Neuronal stem cell (in vitro differentiated cells): ENCODE results near the gene RPS16.

ENCODE experiments used
- DNase-seq: peaks from one replicate; pipeline ENCODE4 v3.0.0-alpha.2; 2013; ENCODE audit warnings: low spot score
- H2AFZ ChIP-seq: one replicate; pipeline ENCODE4 v1.6.1; 2013; ENCODE audit warnings: mild to moderate bottlenecking, low read length, inconsistent platforms
- H2AK5ac ChIP-seq: 2 replicates; pipeline ENCODE4 v1.6.1; 2013; ENCODE audit warnings: low read depth, mild to moderate bottlenecking, inconsistent platforms, low read length, moderate library complexity, mixed read lengths
- H2BK120ac ChIP-seq: 2 replicates; pipeline ENCODE4 v1.6.1; 2013; ENCODE audit warnings: low read depth, mild to moderate bottlenecking, inconsistent platforms, low read length, moderate library complexity, mixed read lengths
- H2BK12ac ChIP-seq: one replicate; pipeline ENCODE4 v1.6.1; 2013; ENCODE audit warnings: low read length, inconsistent platforms
- H2BK15ac ChIP-seq: 2 replicates; pipeline ENCODE4 v1.6.1; 2013; ENCODE audit warnings: mild to moderate bottlenecking, low read length, inconsistent platforms, mixed read lengths
- H2BK5ac ChIP-seq: one replicate; pipeline ENCODE4 v1.6.1; 2013; ENCODE audit warnings: inconsistent platforms, mild to moderate bottlenecking, low read length, moderate library complexity
- H3K14ac ChIP-seq: one replicate; pipeline ENCODE4 v1.6.1; 2013; ENCODE audit warnings: low read length, inconsistent platforms
- H3K18ac ChIP-seq: 2 replicates; pipeline ENCODE4 v1.6.1; 2013; ENCODE audit warnings: low read length, inconsistent platforms
- H3K23ac ChIP-seq: 2 replicates; pipeline ENCODE4 v1.6.1; 2013; ENCODE audit warnings: low read depth, mild to moderate bottlenecking, mixed read lengths, low read length, inconsistent platforms; ENCODE audit not compliant: poor library complexity
- H3K27ac ChIP-seq: replicated peaks from 3 replicates; pipeline ENCODE4 v1.5.1; 2013; ENCODE audit warnings: low read length, inconsistent platforms
- H3K27me3 ChIP-seq, 3 experiments: 2 replicates each; pipeline ENCODE4 v1.6.1; 2013; ENCODE audit warnings: low read length in 3 of 3, mild to moderate bottlenecking in 2 of 3, inconsistent platforms in 1 of 3, low read depth in 1 of 3, mixed read lengths in 1 of 3, moderate library complexity in 1 of 3; ENCODE audit not compliant: control insufficient read depth in 3 of 3, insufficient read depth in 3 of 3
- H3K36me3 ChIP-seq, 2 donors: replicated peaks in 1 of 2; 2 replicates each; pipeline ENCODE4 v1.6.1; 2013; ENCODE audit warnings: low read length in 2 of 2; ENCODE audit not compliant: control insufficient read depth in 2 of 2, insufficient read depth in 2 of 2
- H3K4ac ChIP-seq: 2 replicates; pipeline ENCODE4 v1.6.1; 2013; ENCODE audit warnings: inconsistent platforms, mild to moderate bottlenecking, low read length, moderate library complexity
- H3K4me1 ChIP-seq, 2 donors: 1 replicate in 1 of 2; 2 replicates in 1 of 2; pipeline ENCODE4 v1.6.1; 2013; ENCODE audit warnings: low read length in 2 of 2, low read depth in 1 of 2; ENCODE audit not compliant: control insufficient read depth in 2 of 2, insufficient read depth in 1 of 2
- H3K4me2 ChIP-seq: one replicate; pipeline ENCODE4 v1.6.1; 2013; ENCODE audit warnings: mild to moderate bottlenecking, low read length, inconsistent platforms; ENCODE audit not compliant: insufficient read depth, poor library complexity, severe bottlenecking
- H3K4me3 ChIP-seq, 2 donors: 2 replicates each; pipeline ENCODE4 v1.5.1; 2013; ENCODE audit warnings: low read length in 2 of 2, mild to moderate bottlenecking in 2 of 2, inconsistent platforms in 1 of 2, moderate library complexity in 1 of 2
- H3K79me1 ChIP-seq: one replicate; pipeline ENCODE4 v1.6.1; 2013; ENCODE audit warnings: low read depth, mild to moderate bottlenecking, inconsistent platforms, low read length, moderate library complexity
- H3K9ac ChIP-seq: one replicate; pipeline ENCODE4 v1.6.1; 2013; ENCODE audit warnings: mild to moderate bottlenecking, low read depth, low read length, inconsistent platforms; ENCODE audit not compliant: poor library complexity
- H3K9me3 ChIP-seq, 2 donors: replicated peaks in 1 of 2; 2 replicates each; pipeline versions ENCODE3 to v1.6.1; 2013; ENCODE audit warnings: low read length in 2 of 2, mild to moderate bottlenecking in 2 of 2, inconsistent platforms in 1 of 2, low read depth in 1 of 2, mixed read lengths in 1 of 2, moderate library complexity in 1 of 2; ENCODE audit not compliant: control insufficient read depth in 2 of 2, insufficient read depth in 1 of 2
- H4K8ac ChIP-seq: one replicate; pipeline ENCODE4 v1.6.1; 2013; ENCODE audit warnings: low read depth, mild to moderate bottlenecking, inconsistent platforms, low read length, moderate library complexity
- H4K91ac ChIP-seq: one replicate; pipeline ENCODE4 v1.6.1; 2013; ENCODE audit warnings: low read length, low read depth, mild to moderate bottlenecking, inconsistent platforms; ENCODE audit not compliant: poor library complexity
- WGBS, 2 donors: extraction: QIAGEN DNeasy Blood & Tissue Kit; methylation state at CpG; one replicate each; pipeline ENCODE4 v1.1.7; 2013; ENCODE audit warnings: missing lambda C conversion rate in 2 of 2, mixed read lengths in 1 of 2; ENCODE audit not compliant: insufficient read length in 2 of 2, insufficient replicate concordance in 1 of 2; ENCODE audit errors: extremely low coverage in 2 of 2; 5-methylcytosine and 5-hydroxymethylcytosine counted together

The RPS16 gene

DNA sequence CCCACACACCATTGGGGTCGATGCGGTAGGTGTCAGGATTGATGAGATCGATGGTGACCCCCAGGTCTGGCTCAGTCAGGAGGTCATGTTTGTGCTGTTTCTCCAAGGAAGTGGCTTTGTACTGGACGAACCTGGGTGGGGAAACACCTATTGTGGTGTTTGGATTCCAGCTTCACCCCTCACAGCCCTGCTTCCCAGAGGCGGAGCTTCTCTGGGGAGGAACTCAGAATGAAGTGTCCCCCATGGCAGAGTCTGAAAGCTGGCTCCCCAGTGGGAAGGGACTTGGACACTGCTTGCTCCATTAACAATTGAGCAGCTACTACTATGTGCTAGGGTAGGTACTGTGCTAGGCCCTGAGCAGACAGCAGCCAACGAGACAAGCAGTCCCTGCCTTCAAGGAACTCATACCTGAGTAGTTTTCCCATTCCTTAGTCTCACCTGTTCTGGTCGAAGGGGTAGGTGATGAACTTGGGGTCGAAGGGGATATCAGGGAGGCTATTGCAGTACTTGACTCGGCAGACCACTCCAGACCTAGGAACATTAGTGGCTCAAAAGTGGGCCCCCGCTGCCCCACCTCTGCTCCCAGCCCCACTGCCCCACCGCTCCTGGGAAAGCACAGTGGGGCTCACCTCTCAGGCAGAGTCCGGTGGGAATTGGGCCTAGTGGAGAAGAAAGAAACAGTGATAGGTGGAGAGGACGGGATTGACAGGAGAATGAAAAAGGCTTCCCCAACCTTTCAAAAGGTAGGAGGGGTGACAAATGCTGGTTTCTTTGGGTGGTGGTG, 45.9 kb downstream of the RPS16 start:
- H3K36me3 ChIP-seq = peaks cover 45 to 66% of the 10 kb centered on the region in 2 donors
- peaks cover 5 to 11% of the 10 kb centered on the region in 2 donors for H3K4me1 ChIP-seq
- H3K23ac ChIP-seq = no peak overlapping the region
- H4K91ac ChIP-seq = no peak overlapping the region
- H3K14ac ChIP-seq = no peak overlapping the region
- H3K9ac ChIP-seq = peak overlapping the region; percentile 9
- H2AK5ac ChIP-seq = peak overlapping the region; percentile 14
- no CpG with 5 or more reads among the region's 13 CpGs for WGBS, 2 donors
- no peak overlapping the region for H2BK12ac ChIP-seq
- H2BK15ac ChIP-seq = no peak overlapping the region
- no peak overlapping the region for H3K18ac ChIP-seq
- H2BK120ac ChIP-seq = no peak overlapping the region
- DNase-seq = no peak
- H2BK5ac ChIP-seq = no peak overlapping the region
- H3K27ac ChIP-seq = peak overlapping the region; percentile 99
- H3K9me3 ChIP-seq = no peaks in the 10 kb centered on the region
- no peak overlapping the region for H3K4ac ChIP-seq
- H2AFZ ChIP-seq = peak overlapping the region; percentile 87
- no peak overlapping the region for H4K8ac ChIP-seq
- H3K4me2 ChIP-seq = peak overlapping the region; percentile 90
- no peaks in the 10 kb centered on the region for H3K27me3 ChIP-seq
- H3K79me1 ChIP-seq = peaks cover 11% of the 10 kb centered on the region
- H3K4me3 ChIP-seq = peak overlapping the region; percentile 68 to 95

- Histone ChIP-seq H2BK5ac (no peak overlapping the region), H3K14ac (no peak overlapping the region), H3K27ac (no peak overlapping the region), H3K23ac (no peak overlapping the region), H3K4me1 (peaks cover 5 to 11% of the 10 kb centered on the region in 2 donors), H3K9ac (no peak overlapping the region), H3K4ac (no peak overlapping the region), H3K18ac (no peak overlapping the region), H3K9me3 (no peaks in the 10 kb centered on the region), H2BK15ac (no peak overlapping the region), H2BK120ac (no peak overlapping the region), H3K79me1 (peaks cover 9% of the 10 kb centered on the region), H2AK5ac (no peak overlapping the region), H2AFZ (no peak overlapping the region), H3K4me2 (no peak overlapping the region), H2BK12ac (no peak overlapping the region), H3K4me3 (no peak overlapping the region), H4K91ac (no peak overlapping the region), H3K27me3 (no peaks in the 10 kb centered on the region), H3K36me3 (peaks cover 46 to 71% of the 10 kb centered on the region in 2 donors), H4K8ac (no peak overlapping the region)
- no CpG with 5 or more reads among the region's 5 CpGs for WGBS, 2 donors
- DNase-seq = no peak
These were observed 47.1 kb downstream of the RPS16 start for GRCh38 chr19:39388657-39389056.

DNA sequence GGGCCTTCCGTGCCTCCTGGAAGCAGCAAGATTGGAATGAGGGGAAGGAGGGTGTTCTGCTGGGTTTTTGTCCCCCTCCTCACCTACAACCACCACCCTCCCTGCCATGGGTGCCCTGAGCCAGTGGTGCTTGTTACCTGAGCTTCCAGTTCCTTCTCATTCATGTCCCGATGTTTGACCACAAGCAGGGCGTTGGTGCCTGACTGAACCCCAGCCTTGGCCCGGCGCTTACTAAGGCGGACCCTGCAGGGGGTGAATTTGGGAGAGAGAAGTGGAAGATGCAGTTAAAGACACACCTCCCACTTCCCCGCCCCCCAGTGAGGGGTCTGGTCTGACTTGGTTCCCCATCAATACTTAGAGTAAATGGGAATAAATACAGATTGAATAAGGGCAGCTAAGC, 49.2 kb downstream of the RPS16 start:
- Histone ChIP-seq H4K8ac (no peak overlapping the region), H3K4ac (no peak overlapping the region), H3K36me3 (peaks cover 59 to 84% of the 10 kb centered on the region in 2 donors)

DNA sequence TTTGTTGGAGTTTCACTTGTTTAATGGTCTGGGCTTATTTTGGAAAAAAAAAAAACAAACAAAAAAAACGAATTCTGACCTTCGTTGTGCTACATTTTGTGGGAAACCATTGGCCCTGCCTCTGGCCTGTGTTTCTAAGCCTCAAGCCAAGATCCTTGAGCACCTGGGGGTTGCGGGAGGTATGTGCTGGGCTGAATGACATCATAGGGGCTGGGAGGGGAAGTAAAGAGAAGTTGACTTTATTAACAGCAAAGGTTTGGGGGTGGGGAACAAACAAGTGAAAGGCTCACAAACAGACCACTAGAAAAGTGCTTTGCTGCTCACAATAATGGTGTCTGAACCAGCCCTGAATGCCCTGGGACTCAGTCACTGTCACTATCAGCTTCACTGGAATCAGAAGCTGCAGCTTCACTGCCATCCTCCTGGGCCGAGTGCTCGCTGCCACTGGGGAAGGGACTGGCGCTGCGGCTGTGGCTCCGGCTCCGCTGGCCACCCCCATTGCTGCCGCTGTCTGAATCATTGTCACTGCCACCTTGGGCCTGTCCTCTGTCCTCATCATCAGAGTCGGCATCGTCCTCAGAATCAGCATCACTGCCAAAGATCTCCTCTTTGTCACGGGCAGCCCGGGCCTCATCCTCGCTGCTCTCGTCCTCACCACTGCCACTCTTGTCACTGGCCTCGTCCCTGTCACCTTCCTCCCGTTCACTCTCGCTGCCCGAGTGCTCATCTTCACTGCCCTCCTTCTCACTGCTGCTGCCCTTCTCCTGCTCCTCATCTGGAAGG, 49.9 kb downstream of the RPS16 start:
- Histone ChIP-seq H3K4me1 (peaks cover 0 to 7% of the 10 kb centered on the region in 2 donors), H3K4me3 (no peak overlapping the region), H3K27ac (no peak overlapping the region), H3K18ac (no peak overlapping the region), H4K91ac (no peak overlapping the region), H3K79me1 (peaks cover 5% of the 10 kb centered on the region), H3K9ac (peak overlapping the region; percentile 76), H3K4me2 (no peak overlapping the region), H2AK5ac (no peak overlapping the region), H3K36me3 (peaks cover 66 to 91% of the 10 kb centered on the region in 2 donors), H2BK15ac (no peak overlapping the region), H4K8ac (peak overlapping the region; percentile 66), H2BK120ac (no peak overlapping the region), H3K4ac (no peak overlapping the region), H2AFZ (no peak overlapping the region), H2BK12ac (no peak overlapping the region), H3K9me3 (no peaks in the 10 kb centered on the region), H3K23ac (peak overlapping the region; percentile 23), H2BK5ac (no peak overlapping the region), H3K27me3 (no peaks in the 10 kb centered on the region), H3K14ac (no peak overlapping the region)
- no CpG with 5 or more reads among the region's 20 CpGs for WGBS, 2 donors
- DNase-seq = no peak

More for the DNA sequence above, 49.2 kb downstream of the RPS16 start:
- no peak overlapping the region for H3K4me3 ChIP-seq
- no peaks in the 10 kb centered on the region for H3K9me3 ChIP-seq
- H2BK12ac ChIP-seq = no peak overlapping the region
- no peaks in the 10 kb centered on the region for H3K27me3 ChIP-seq
- no peak overlapping the region for H4K91ac ChIP-seq
- no peak for DNase-seq
- H3K23ac ChIP-seq = no peak overlapping the region
- H3K4me2 ChIP-seq = no peak overlapping the region
- no peak overlapping the region for H2AFZ ChIP-seq
- H2AK5ac ChIP-seq = no peak overlapping the region
- H3K27ac ChIP-seq = no peak overlapping the region
- H2BK120ac ChIP-seq = no peak overlapping the region
- no peak overlapping the region for H3K18ac ChIP-seq
- no CpG with 5 or more reads among the region's 7 CpGs for WGBS, 2 donors
- H2BK15ac ChIP-seq = no peak overlapping the region
- H3K4me1 ChIP-seq = peaks cover 0 to 7% of the 10 kb centered on the region in 2 donors
- peaks cover 7% of the 10 kb centered on the region for H3K79me1 ChIP-seq
- no peak overlapping the region for H3K14ac ChIP-seq
- no peak overlapping the region for H2BK5ac ChIP-seq
- no peak overlapping the region for H3K9ac ChIP-seq
